GM23338 (cell line): ENCODE measurements around the gene NHS.

Source experiments
- CREB1 ChIP-seq: fragments of 250-450 bp; sonication (Bioruptor Pico); IDR thresholded peaks from 2 replicates; pipeline ENCODE4 v1.5.0; 2020; ENCODE audit warnings: low read depth, mild to moderate bottlenecking, moderate library complexity
- EZH2 ChIP-seq: fragments of 200-600 bp; sonication (generic); IDR thresholded peaks from one replicate; pipeline ENCODE4 v1.8.0; 2017; ENCODE audit warnings: antibody characterized with exemption, mild to moderate bottlenecking, low read depth; ENCODE audit not compliant: unreplicated experiment
- EZH2phosphoT487 ChIP-seq: fragments of 200-600 bp; sonication (generic); IDR thresholded peaks from one replicate; pipeline ENCODE4 v1.8.1; 2018; ENCODE audit warnings: antibody characterized with exemption; ENCODE audit not compliant: unreplicated experiment
- JUNB ChIP-seq: IDR thresholded peaks from one replicate; pipeline ENCODE4 v1.6.1; 2016; ENCODE audit warnings: antibody characterized with exemption; ENCODE audit not compliant: unreplicated experiment
- POLR2AphosphoS5 ChIP-seq: IDR thresholded peaks from 2 replicates; pipeline ENCODE4 v1.6.1; 2016; ENCODE audit warnings: antibody characterized with exemption, low read depth
- STAT1 ChIP-seq: IDR thresholded peaks from one replicate; pipeline ENCODE4 v1.6.1; 2016; ENCODE audit warnings: antibody characterized with exemption; ENCODE audit not compliant: unreplicated experiment
- ZNF114 ChIP-seq: fragments of 250-450 bp; sonication (Bioruptor Pico); IDR thresholded peaks from 2 replicates; pipeline ENCODE4 v1.5.0; 2020; ENCODE audit warnings: mild to moderate bottlenecking, moderate library complexity
- ZNF331 ChIP-seq: fragments of 250-450 bp; sonication (Bioruptor Pico); IDR thresholded peaks from 2 replicates; pipeline ENCODE4 v1.5.0; 2020; ENCODE audit warnings: low read depth, mild to moderate bottlenecking, moderate library complexity
- TF ChIP-seq, protein P1 (sequence below): IDR thresholded peaks from one replicate; pipeline ENCODE4 v1.6.1; 2018; ENCODE audit warnings: antibody characterized with exemption; ENCODE audit not compliant: unreplicated experiment
- TF ChIP-seq, protein P2 (sequence below), 2 experiments: fragments of 200-600 bp in 1 of 2; sonication (generic) in 1 of 2; conservative IDR thresholded peaks; 2 replicates each; pipeline versions ENCODE4 v1.5.1 to v1.6.1; 2016 to 2017; ENCODE audit warnings: antibody characterized with exemption in 2 of 2, low read depth in 2 of 2, mild to moderate bottlenecking in 2 of 2, moderate library complexity in 1 of 2
- TF ChIP-seq, protein P3 (sequence below): IDR thresholded peaks from 2 replicates; pipeline ENCODE4 v1.6.1; 2016; ENCODE audit warnings: antibody characterized with exemption
- TF ChIP-seq, protein P4 (sequence below): fragments of 250-450 bp; sonication (Bioruptor Pico); IDR thresholded peaks from 2 replicates; pipeline ENCODE4 v1.5.0; 2020; ENCODE audit warnings: mild to moderate bottlenecking, moderate library complexity

DNA sequence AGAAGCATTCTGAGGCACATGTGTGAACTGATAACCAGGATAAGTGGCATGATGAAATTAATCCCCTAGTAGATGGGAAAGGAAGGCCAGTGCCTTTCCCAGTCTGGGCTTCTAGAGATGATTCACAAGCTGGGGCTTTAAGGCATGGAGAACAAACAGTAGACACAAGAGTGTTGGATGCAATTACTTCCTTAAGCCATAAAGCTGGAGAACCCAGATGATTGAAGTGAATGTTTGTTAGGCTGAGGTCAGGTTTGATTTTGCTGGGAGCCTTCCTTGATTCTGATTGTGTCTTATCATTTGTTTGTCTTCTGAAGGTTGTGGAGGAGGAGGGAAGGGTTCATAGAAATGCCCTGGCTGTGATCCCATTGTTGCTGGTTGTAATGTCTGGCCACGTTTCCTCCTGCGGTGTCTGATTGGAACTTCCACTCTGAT, 125.2 kb downstream of the NHS start:
- TF ChIP-seq, protein P1, sequence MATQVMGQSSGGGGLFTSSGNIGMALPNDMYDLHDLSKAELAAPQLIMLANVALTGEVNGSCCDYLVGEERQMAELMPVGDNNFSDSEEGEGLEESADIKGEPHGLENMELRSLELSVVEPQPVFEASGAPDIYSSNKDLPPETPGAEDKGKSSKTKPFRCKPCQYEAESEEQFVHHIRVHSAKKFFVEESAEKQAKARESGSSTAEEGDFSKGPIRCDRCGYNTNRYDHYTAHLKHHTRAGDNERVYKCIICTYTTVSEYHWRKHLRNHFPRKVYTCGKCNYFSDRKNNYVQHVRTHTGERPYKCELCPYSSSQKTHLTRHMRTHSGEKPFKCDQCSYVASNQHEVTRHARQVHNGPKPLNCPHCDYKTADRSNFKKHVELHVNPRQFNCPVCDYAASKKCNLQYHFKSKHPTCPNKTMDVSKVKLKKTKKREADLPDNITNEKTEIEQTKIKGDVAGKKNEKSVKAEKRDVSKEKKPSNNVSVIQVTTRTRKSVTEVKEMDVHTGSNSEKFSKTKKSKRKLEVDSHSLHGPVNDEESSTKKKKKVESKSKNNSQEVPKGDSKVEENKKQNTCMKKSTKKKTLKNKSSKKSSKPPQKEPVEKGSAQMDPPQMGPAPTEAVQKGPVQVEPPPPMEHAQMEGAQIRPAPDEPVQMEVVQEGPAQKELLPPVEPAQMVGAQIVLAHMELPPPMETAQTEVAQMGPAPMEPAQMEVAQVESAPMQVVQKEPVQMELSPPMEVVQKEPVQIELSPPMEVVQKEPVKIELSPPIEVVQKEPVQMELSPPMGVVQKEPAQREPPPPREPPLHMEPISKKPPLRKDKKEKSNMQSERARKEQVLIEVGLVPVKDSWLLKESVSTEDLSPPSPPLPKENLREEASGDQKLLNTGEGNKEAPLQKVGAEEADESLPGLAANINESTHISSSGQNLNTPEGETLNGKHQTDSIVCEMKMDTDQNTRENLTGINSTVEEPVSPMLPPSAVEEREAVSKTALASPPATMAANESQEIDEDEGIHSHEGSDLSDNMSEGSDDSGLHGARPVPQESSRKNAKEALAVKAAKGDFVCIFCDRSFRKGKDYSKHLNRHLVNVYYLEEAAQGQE, result no peak
- TF ChIP-seq, protein P2, sequence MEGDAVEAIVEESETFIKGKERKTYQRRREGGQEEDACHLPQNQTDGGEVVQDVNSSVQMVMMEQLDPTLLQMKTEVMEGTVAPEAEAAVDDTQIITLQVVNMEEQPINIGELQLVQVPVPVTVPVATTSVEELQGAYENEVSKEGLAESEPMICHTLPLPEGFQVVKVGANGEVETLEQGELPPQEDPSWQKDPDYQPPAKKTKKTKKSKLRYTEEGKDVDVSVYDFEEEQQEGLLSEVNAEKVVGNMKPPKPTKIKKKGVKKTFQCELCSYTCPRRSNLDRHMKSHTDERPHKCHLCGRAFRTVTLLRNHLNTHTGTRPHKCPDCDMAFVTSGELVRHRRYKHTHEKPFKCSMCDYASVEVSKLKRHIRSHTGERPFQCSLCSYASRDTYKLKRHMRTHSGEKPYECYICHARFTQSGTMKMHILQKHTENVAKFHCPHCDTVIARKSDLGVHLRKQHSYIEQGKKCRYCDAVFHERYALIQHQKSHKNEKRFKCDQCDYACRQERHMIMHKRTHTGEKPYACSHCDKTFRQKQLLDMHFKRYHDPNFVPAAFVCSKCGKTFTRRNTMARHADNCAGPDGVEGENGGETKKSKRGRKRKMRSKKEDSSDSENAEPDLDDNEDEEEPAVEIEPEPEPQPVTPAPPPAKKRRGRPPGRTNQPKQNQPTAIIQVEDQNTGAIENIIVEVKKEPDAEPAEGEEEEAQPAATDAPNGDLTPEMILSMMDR (conservative IDR thresholded peaks at IDR 0.05; ENCODE audit: low read depth in 2 of 2), result no peak
- no peak for TF ChIP-seq EZH2
- TF ChIP-seq POLR2AphosphoS5, result no peak
- no peak for TF ChIP-seq EZH2phosphoT487
- no peak for TF ChIP-seq JUNB
- no peak for TF ChIP-seq CREB1 (CRISPR knock-in tag)
- TF ChIP-seq ZNF114 (CRISPR knock-in tag), result no peak
- TF ChIP-seq, protein P3, sequence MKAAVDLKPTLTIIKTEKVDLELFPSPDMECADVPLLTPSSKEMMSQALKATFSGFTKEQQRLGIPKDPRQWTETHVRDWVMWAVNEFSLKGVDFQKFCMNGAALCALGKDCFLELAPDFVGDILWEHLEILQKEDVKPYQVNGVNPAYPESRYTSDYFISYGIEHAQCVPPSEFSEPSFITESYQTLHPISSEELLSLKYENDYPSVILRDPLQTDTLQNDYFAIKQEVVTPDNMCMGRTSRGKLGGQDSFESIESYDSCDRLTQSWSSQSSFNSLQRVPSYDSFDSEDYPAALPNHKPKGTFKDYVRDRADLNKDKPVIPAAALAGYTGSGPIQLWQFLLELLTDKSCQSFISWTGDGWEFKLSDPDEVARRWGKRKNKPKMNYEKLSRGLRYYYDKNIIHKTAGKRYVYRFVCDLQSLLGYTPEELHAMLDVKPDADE, result no peak
- TF ChIP-seq ZNF331 (CRISPR knock-in tag), result no peak
- TF ChIP-seq STAT1, result no peak
- TF ChIP-seq, protein P4, sequence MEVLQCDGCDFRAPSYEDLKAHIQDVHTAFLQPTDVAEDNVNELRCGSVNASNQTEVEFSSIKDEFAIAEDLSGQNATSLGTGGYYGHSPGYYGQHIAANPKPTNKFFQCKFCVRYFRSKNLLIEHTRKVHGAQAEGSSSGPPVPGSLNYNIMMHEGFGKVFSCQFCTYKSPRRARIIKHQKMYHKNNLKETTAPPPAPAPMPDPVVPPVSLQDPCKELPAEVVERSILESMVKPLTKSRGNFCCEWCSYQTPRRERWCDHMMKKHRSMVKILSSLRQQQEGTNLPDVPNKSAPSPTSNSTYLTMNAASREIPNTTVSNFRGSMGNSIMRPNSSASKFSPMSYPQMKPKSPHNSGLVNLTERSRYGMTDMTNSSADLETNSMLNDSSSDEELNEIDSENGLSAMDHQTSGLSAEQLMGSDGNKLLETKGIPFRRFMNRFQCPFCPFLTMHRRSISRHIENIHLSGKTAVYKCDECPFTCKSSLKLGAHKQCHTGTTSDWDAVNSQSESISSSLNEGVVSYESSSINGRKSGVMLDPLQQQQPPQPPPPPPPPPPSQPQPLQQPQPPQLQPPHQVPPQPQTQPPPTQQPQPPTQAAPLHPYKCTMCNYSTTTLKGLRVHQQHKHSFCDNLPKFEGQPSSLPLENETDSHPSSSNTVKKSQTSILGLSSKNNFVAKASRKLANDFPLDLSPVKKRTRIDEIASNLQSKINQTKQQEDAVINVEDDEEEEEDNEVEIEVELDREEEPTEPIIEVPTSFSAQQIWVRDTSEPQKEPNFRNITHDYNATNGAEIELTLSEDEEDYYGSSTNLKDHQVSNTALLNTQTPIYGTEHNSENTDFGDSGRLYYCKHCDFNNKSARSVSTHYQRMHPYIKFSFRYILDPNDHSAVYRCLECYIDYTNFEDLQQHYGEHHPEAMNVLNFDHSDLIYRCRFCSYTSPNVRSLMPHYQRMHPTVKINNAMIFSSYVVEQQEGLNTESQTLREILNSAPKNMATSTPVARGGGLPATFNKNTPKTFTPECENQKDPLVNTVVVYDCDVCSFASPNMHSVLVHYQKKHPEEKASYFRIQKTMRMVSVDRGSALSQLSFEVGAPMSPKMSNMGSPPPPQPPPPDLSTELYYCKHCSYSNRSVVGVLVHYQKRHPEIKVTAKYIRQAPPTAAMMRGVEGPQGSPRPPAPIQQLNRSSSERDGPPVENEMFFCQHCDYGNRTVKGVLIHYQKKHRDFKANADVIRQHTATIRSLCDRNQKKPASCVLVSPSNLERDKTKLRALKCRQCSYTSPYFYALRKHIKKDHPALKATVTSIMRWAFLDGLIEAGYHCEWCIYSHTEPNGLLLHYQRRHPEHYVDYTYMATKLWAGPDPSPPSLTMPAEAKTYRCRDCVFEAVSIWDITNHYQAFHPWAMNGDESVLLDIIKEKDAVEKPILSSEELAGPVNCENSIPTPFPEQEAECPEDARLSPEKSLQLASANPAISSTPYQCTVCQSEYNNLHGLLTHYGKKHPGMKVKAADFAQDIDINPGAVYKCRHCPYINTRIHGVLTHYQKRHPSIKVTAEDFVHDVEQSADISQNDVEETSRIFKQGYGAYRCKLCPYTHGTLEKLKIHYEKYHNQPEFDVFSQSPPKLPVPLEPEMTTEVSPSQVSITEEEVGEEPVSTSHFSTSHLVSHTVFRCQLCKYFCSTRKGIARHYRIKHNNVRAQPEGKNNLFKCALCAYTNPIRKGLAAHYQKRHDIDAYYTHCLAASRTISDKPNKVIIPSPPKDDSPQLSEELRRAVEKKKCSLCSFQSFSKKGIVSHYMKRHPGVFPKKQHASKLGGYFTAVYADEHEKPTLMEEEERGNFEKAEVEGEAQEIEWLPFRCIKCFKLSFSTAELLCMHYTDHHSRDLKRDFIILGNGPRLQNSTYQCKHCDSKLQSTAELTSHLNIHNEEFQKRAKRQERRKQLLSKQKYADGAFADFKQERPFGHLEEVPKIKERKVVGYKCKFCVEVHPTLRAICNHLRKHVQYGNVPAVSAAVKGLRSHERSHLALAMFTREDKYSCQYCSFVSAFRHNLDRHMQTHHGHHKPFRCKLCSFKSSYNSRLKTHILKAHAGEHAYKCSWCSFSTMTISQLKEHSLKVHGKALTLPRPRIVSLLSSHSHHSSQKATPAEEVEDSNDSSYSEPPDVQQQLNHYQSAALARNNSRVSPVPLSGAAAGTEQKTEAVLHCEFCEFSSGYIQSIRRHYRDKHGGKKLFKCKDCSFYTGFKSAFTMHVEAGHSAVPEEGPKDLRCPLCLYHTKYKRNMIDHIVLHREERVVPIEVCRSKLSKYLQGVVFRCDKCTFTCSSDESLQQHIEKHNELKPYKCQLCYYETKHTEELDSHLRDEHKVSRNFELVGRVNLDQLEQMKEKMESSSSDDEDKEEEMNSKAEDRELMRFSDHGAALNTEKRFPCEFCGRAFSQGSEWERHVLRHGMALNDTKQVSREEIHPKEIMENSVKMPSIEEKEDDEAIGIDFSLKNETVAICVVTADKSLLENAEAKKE (CRISPR knock-in tag), result no peak
